G401.6 (cell line): ENCODE results near the gene MSH3.

Source experiments
- FAIRE-seq: peaks from 2 replicates; lab custom pipeline; 2012; peaks lifted over from hg19 to GRCh38; lab: Jason Lieb, UNC

The MSH3 gene

GRCh38 chr5:80905405-80905804 is 251.0 kb downstream of the MSH3 start:
- FAIRE-seq, result peak; percentile 27

- FAIRE-seq, result no peak
These were observed 258.0 kb downstream of the MSH3 start for GRCh38 chr5:80912479-80912878.

- no peak for FAIRE-seq
These were observed 261.3 kb downstream of the MSH3 start for GRCh38 chr5:80915716-80916115.

GRCh38 chr5:80916676-80917075 is 262.2 kb downstream of the MSH3 start:
- FAIRE-seq, result no peak

- FAIRE-seq, result no peak
These were observed 263.2 kb downstream of the MSH3 start for GRCh38 chr5:80917631-80918030.

GRCh38 chr5:80919678-80920196 is 265.3 kb downstream of the MSH3 start:
- no peak for FAIRE-seq

GRCh38 chr5:80920333-80920732 is 265.9 kb downstream of the MSH3 start:
- no peak for FAIRE-seq

- no peak for FAIRE-seq
These were observed 266.6 kb downstream of the MSH3 start for GRCh38 chr5:80921026-80921425.

- no peak for FAIRE-seq
These were observed 271.5 kb downstream of the MSH3 start for GRCh38 chr5:80925931-80926330.
